ENCODE results near the gene EPN2. TPM values are rescaled to one million over a fixed set of nuclear protein-coding genes. Genes with fewer than 3 reads are reported as not detected.

The EPN2 gene
- polyA plus RNA-seq, 3 donors = 0.93 TPM; not detected in 2

DNA sequence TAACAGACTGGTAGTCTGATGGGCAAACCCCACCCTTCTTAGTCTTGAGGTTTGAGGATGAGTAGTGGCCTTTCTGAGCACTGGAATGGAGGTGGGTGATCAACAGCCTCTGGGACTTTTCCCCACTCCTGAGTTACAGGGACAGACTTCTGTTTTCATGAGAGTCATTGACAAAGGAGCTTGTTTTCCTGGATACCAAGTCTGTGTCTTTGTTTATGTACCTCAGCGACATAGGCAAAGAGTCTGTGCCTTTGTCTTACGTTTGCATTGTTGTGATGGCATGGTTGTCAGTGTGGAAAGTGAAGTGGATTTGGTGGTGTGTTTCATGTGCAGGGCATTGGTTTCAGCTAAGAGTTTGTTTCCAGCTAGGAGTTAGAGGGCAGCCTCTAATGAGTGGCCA lies 17.5 kb downstream of the EPN2 start:
- Histone ChIP-seq H3K27ac (ENCODE audit: low read depth in 1 of 2, low read length in 2 of 2) (no peak overlapping the region), H3K36me3 (replicated peaks in 1 of 2; ENCODE audit: control insufficient read depth in 1 of 2, insufficient read depth in 2 of 2, low read length in 2 of 2) (no peaks in the 10 kb centered on the region), H3K27me3 (ENCODE audit: control insufficient read depth in 2 of 2, insufficient read depth in 2 of 2, low read length in 2 of 2) (peaks cover 2 to 16% of the 10 kb centered on the region in 2 donors), H3K79me2 (ENCODE audit: insufficient read depth, low read length) (no peaks in the 10 kb centered on the region), H3K4me1 (ENCODE audit: control insufficient read depth in 1 of 2, insufficient read depth in 2 of 2, low read length in 2 of 2) (no peaks in the 10 kb centered on the region), H3K9ac (ENCODE audit: insufficient read depth, low read length, poor library complexity, severe bottlenecking) (no peak overlapping the region), H3K4me2 (replicated peaks; ENCODE audit: extremely low read depth, low read length, poor library complexity, severe bottlenecking) (no peak overlapping the region), H4K20me1 (ENCODE audit: insufficient read depth, low read length) (no peaks in the 10 kb centered on the region), H3K9me3 (replicated peaks in 1 of 2; ENCODE audit: control insufficient read depth in 1 of 2, insufficient read depth in 1 of 2, low read length in 2 of 2) (no peaks in the 10 kb centered on the region), H3K4me3 (replicated peaks in 1 of 3; ENCODE audit: low read depth in 2 of 3, low read length in 3 of 3) (no peak overlapping the region), H2AFZ (ENCODE audit: insufficient read depth, low read depth, low read length, poor library complexity, severe bottlenecking) (no peak overlapping the region)
- Mint-ChIP-seq H3K27ac (no peak overlapping the region), H3K4me1 (no peaks in the 10 kb centered on the region), H3K36me3 (no peaks in the 10 kb centered on the region), H3K27me3 (ENCODE audit: low read depth in 3 of 3) (peaks cover 19 to 55% (median 42%) of the 10 kb centered on the region in 3 donors), H3K9me3 (peaks cover 0 to 5% (median 4%) of the 10 kb centered on the region in 7 donors), H3K4me3 (peak overlapping the region in 1 of 2 donors; percentile 1)
- no peak for DNase-seq
- intact Hi-C loops (cut with micrococcal nuclease) = loop anchor here in 1 of 2 donors (5.0 kb wide), 1 partner anchor 458 kb away; no protein-coding TSS in a partner anchor
- TF ChIP-seq, protein P1, sequence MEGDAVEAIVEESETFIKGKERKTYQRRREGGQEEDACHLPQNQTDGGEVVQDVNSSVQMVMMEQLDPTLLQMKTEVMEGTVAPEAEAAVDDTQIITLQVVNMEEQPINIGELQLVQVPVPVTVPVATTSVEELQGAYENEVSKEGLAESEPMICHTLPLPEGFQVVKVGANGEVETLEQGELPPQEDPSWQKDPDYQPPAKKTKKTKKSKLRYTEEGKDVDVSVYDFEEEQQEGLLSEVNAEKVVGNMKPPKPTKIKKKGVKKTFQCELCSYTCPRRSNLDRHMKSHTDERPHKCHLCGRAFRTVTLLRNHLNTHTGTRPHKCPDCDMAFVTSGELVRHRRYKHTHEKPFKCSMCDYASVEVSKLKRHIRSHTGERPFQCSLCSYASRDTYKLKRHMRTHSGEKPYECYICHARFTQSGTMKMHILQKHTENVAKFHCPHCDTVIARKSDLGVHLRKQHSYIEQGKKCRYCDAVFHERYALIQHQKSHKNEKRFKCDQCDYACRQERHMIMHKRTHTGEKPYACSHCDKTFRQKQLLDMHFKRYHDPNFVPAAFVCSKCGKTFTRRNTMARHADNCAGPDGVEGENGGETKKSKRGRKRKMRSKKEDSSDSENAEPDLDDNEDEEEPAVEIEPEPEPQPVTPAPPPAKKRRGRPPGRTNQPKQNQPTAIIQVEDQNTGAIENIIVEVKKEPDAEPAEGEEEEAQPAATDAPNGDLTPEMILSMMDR (IDR thresholded peaks at IDR 0.05) = no peak
- 89% methylated on average over 2 of the region's 2 CpGs for WGBS (ENCODE audit: insufficient coverage)

DNA sequence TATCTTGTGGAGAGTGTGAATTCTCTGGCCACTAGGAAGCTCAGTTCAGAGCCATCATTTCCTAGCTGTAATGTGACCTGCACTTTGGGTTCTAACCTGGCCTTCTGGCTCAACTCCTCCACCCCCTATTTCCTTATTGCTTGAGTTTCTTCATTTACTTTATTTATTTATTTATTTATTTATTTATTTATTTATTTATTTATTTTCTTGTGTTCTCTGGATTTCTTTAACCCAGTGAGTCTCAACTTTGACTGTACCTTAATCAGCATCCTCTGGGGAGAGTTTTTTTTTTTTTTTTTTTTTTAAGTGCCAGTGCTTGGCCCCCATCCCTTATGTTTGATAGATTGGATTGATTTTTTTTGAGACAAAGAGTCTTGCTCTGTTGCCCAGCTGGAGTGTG lies 18.1 kb downstream of the EPN2 start:
- TF ChIP-seq, protein P1 (IDR thresholded peaks at IDR 0.05) = no peak
- Histone ChIP-seq H3K9me3 (replicated peaks in 1 of 2; ENCODE audit: control insufficient read depth in 1 of 2, insufficient read depth in 1 of 2, low read length in 2 of 2) (no peaks in the 10 kb centered on the region), H3K4me1 (ENCODE audit: control insufficient read depth in 1 of 2, insufficient read depth in 2 of 2, low read length in 2 of 2) (no peaks in the 10 kb centered on the region), H2AFZ (ENCODE audit: insufficient read depth, low read depth, low read length, poor library complexity, severe bottlenecking) (no peak overlapping the region), H3K9ac (ENCODE audit: insufficient read depth, low read length, poor library complexity, severe bottlenecking) (no peak overlapping the region), H3K27ac (ENCODE audit: low read depth in 1 of 2, low read length in 2 of 2) (no peak overlapping the region), H3K36me3 (replicated peaks in 1 of 2; ENCODE audit: control insufficient read depth in 1 of 2, insufficient read depth in 2 of 2, low read length in 2 of 2) (no peaks in the 10 kb centered on the region), H3K79me2 (ENCODE audit: insufficient read depth, low read length) (no peaks in the 10 kb centered on the region), H3K4me2 (replicated peaks; ENCODE audit: extremely low read depth, low read length, poor library complexity, severe bottlenecking) (no peak overlapping the region), H3K4me3 (replicated peaks in 1 of 3; ENCODE audit: low read depth in 2 of 3, low read length in 3 of 3) (no peak overlapping the region), H4K20me1 (ENCODE audit: insufficient read depth, low read length) (no peaks in the 10 kb centered on the region), H3K27me3 (ENCODE audit: control insufficient read depth in 2 of 2, insufficient read depth in 2 of 2, low read length in 2 of 2) (peaks cover 2 to 21% of the 10 kb centered on the region in 2 donors)
- H3K27ac Mint-ChIP-seq = no peak overlapping the region
- no peaks in the 10 kb centered on the region for H3K4me1 Mint-ChIP-seq
- peaks cover 23 to 59% (median 43%) of the 10 kb centered on the region in 3 donors for H3K27me3 Mint-ChIP-seq (ENCODE audit: low read depth in 3 of 3)
- no peaks in the 10 kb centered on the region for H3K36me3 Mint-ChIP-seq
- intact Hi-C loops (cut with micrococcal nuclease) = loop anchor here in 1 of 2 donors (5.0 kb wide), 1 partner anchor 457 kb away; no protein-coding TSS in a partner anchor
- H3K9me3 Mint-ChIP-seq = peaks cover 0 to 5% (median 4%) of the 10 kb centered on the region in 7 donors
- no peak for DNase-seq
- H3K4me3 Mint-ChIP-seq = peak overlapping the region in 1 of 2 donors; percentile 1

All from CD14-positive monocyte (primary cell).